WTC11 (cell line): ENCODE data around the gene TMEM272. TPM values are rescaled to one million over a fixed set of nuclear protein-coding genes. Genes with fewer than 3 reads are reported as not detected.

Experiments
- ATAC-seq: fragments of 200-7000 bp; cut with Tn5 transposase; 2 replicates; pipeline ENCODE4 v1.10.0; 2021; ENCODE audit warnings: mild to moderate bottlenecking, moderate library complexity
- CTCF ChIA-PET: fragments of 300-600 bp; sonication (Branson Sonifier 250); formaldehyde crosslinking; loops from one replicate; lab custom pipeline; 2021; ENCODE audit warnings: antibody characterized with exemption; lab: Charles Lee
- POLR2A ChIA-PET: fragments of 350-600 bp; sonication (Branson Sonifier 250); formaldehyde crosslinking; loops from one replicate; lab custom pipeline; 2021; ENCODE audit warnings: antibody characterized with exemption; lab: Charles Lee
- DNase-seq: peaks from one replicate; pipeline ENCODE4 v3.0.0; 2021; ENCODE audit warnings: low spot score
- H3K27ac Mint-ChIP-seq: 2 replicates; pipeline ENCODE4 v1.8.0; 2021; ENCODE audit warnings: mixed read lengths
- H3K27me3 Mint-ChIP-seq: 2 replicates; pipeline ENCODE4 v1.8.0; 2021; ENCODE audit warnings: low read depth, mild to moderate bottlenecking, moderate library complexity, mixed read lengths
- H3K36me3 Mint-ChIP-seq: 2 replicates; pipeline ENCODE4 v1.8.0; 2021; ENCODE audit warnings: mixed read lengths
- H3K4me1 Mint-ChIP-seq: 2 replicates; pipeline ENCODE4 v1.8.0; 2022; ENCODE audit warnings: mixed read lengths
- H3K4me3 Mint-ChIP-seq: 2 replicates; pipeline ENCODE4 v1.8.0; 2021; ENCODE audit warnings: mild to moderate bottlenecking, moderate library complexity, mixed read lengths
- H3K9me3 Mint-ChIP-seq: 2 replicates; pipeline ENCODE4 v1.8.0; 2021; ENCODE audit warnings: mixed read lengths
- CBFB ChIP-seq: sonication (generic); formaldehyde crosslinking; IDR thresholded peaks from 2 replicates; pipeline ENCODE4 v1.8.1; 2022; ENCODE audit warnings: mild to moderate bottlenecking, low read depth, missing genetic modification reagents
- CREM ChIP-seq: sonication (generic); formaldehyde crosslinking; IDR thresholded peaks from 2 replicates; pipeline ENCODE4 v1.8.1; 2022; ENCODE audit warnings: mild to moderate bottlenecking, missing genetic modification reagents, moderate library complexity
- FOXP1 ChIP-seq: sonication (generic); formaldehyde crosslinking; IDR thresholded peaks from 2 replicates; pipeline ENCODE4 v1.8.0; 2022; ENCODE audit warnings: missing genetic modification reagents, mild to moderate bottlenecking, moderate library complexity, borderline replicate concordance
- MXD4 ChIP-seq: fragments of 250-450 bp; sonication (Bioruptor Pico); IDR thresholded peaks from 2 replicates; pipeline ENCODE4 v1.8.0; 2021; ENCODE audit warnings: mild to moderate bottlenecking, moderate library complexity, borderline replicate concordance
- MYBL2 ChIP-seq: sonication (generic); formaldehyde crosslinking; IDR thresholded peaks from 2 replicates; pipeline ENCODE4 v1.8.1; 2023; ENCODE audit warnings: mild to moderate bottlenecking, moderate library complexity, missing genetic modification reagents
- NFATC4 ChIP-seq: fragments of 250-450 bp; sonication (Bioruptor Pico); IDR thresholded peaks from 2 replicates; pipeline ENCODE4 v1.9.0; 2021; ENCODE audit warnings: mild to moderate bottlenecking
- NR2C2 ChIP-seq: sonication (generic); formaldehyde crosslinking; IDR thresholded peaks from 2 replicates; pipeline ENCODE4 v1.8.0; 2022; ENCODE audit warnings: mild to moderate bottlenecking, missing genetic modification reagents
- RELA ChIP-seq: sonication (generic); formaldehyde crosslinking; IDR thresholded peaks from 2 replicates; pipeline ENCODE4 v1.8.1; 2022; ENCODE audit warnings: missing genetic modification reagents, mild to moderate bottlenecking, borderline replicate concordance
- SP1 ChIP-seq: sonication (generic); formaldehyde crosslinking; conservative IDR thresholded peaks from 2 replicates; pipeline ENCODE4 v1.8.1; 2022; ENCODE audit warnings: missing genetic modification reagents
- USF1 ChIP-seq: sonication (generic); formaldehyde crosslinking; IDR thresholded peaks from 2 replicates; pipeline ENCODE4 v1.8.0; 2022; ENCODE audit warnings: mild to moderate bottlenecking, missing genetic modification reagents
- ZMAT4 ChIP-seq: fragments of 250-450 bp; sonication (Bioruptor Pico); IDR thresholded peaks from 2 replicates; pipeline ENCODE4 v1.9.0; 2021; ENCODE audit warnings: mild to moderate bottlenecking
- ZNF121 ChIP-seq: sonication (generic); formaldehyde crosslinking; IDR thresholded peaks from 2 replicates; pipeline ENCODE4 v1.8.0; 2023; ENCODE audit warnings: missing genetic modification reagents
- ZNF219 ChIP-seq: sonication (generic); formaldehyde crosslinking; IDR thresholded peaks from 2 replicates; pipeline ENCODE4 v1.8.0; 2023; ENCODE audit warnings: missing genetic modification reagents, mild to moderate bottlenecking, borderline replicate concordance
- ZNF281 ChIP-seq: sonication (generic); formaldehyde crosslinking; IDR thresholded peaks from 2 replicates; pipeline ENCODE4 v1.8.0; 2023; ENCODE audit warnings: mild to moderate bottlenecking, missing genetic modification reagents
- ZNF317 ChIP-seq: sonication (generic); formaldehyde crosslinking; IDR thresholded peaks from 2 replicates; pipeline ENCODE4 v1.8.1; 2023; ENCODE audit warnings: low read depth, mild to moderate bottlenecking, moderate library complexity, missing genetic modification reagents, borderline replicate concordance
- ZNF416 ChIP-seq: fragments of 250-450 bp; sonication (Bioruptor Pico); IDR thresholded peaks from 2 replicates; pipeline ENCODE4 v1.9.0; 2021; ENCODE audit warnings: mild to moderate bottlenecking, inconsistent platforms
- ZNF671 ChIP-seq: fragments of 250-450 bp; sonication (Bioruptor Pico); IDR thresholded peaks from 2 replicates; pipeline ENCODE4 v1.8.0; 2021; ENCODE audit warnings: mild to moderate bottlenecking
- total RNA-seq: library from RNA; stranded (reverse); gene quantifications from 3 replicates; pipeline ENCODE4 v1.2.3, GENCODE V29; 2021
- TF ChIP-seq, protein P1 (sequence below): sonication (generic); formaldehyde crosslinking; IDR thresholded peaks from 2 replicates; pipeline ENCODE4 v1.8.1; 2022; ENCODE audit warnings: low read depth, mild to moderate bottlenecking, moderate library complexity, missing genetic modification reagents, borderline replicate concordance
- TF ChIP-seq, protein P2 (sequence below): sonication (generic); formaldehyde crosslinking; IDR thresholded peaks from 2 replicates; pipeline ENCODE4 v1.8.1; 2022; ENCODE audit warnings: missing genetic modification reagents, borderline replicate concordance
- TF ChIP-seq, protein P3 (sequence below): sonication (generic); formaldehyde crosslinking; IDR thresholded peaks from 2 replicates; pipeline ENCODE4 v1.8.1; 2023; ENCODE audit warnings: mild to moderate bottlenecking, missing genetic modification reagents, moderate library complexity
- TF ChIP-seq, protein P4 (sequence below): sonication (generic); formaldehyde crosslinking; IDR thresholded peaks from 2 replicates; pipeline ENCODE4 v1.8.0; 2022; ENCODE audit warnings: mild to moderate bottlenecking, missing genetic modification reagents
- TF ChIP-seq, protein P5 (sequence below): sonication (generic); formaldehyde crosslinking; IDR thresholded peaks from 2 replicates; pipeline ENCODE4 v1.8.1; 2023; ENCODE audit warnings: mild to moderate bottlenecking, missing genetic modification reagents, borderline replicate concordance

The TMEM272 gene
- total RNA-seq, 1 experiment from 2014 or later, result not detected

- TF ChIP-seq, protein P1, sequence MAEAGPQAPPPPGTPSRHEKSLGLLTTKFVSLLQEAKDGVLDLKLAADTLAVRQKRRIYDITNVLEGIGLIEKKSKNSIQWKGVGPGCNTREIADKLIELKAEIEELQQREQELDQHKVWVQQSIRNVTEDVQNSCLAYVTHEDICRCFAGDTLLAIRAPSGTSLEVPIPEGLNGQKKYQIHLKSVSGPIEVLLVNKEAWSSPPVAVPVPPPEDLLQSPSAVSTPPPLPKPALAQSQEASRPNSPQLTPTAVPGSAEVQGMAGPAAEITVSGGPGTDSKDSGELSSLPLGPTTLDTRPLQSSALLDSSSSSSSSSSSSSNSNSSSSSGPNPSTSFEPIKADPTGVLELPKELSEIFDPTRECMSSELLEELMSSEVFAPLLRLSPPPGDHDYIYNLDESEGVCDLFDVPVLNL, result no peak
- TF ChIP-seq ZNF281 (CRISPR knock-in tag), result no peak
These were observed 36.3 kb upstream of the TMEM272 start (continued) for GRCh38 chr13:51881296-51881695.

GRCh38 chr13:51879133-51879532 lies 34.2 kb upstream of the TMEM272 start:
- Mint-ChIP-seq H3K27me3 (peaks cover 5% of the 10 kb centered on the region), H3K36me3 (no peaks in the 10 kb centered on the region), H3K9me3 (peaks cover 3% of the 10 kb centered on the region), H3K27ac (no peak overlapping the region), H3K4me3 (no peak overlapping the region), H3K4me1 (no peaks in the 10 kb centered on the region)
- CTCF ChIA-PET, result no interaction called here
- no peak for TF ChIP-seq ZNF671 (CRISPR knock-in tag)
- TF ChIP-seq, protein P2, sequence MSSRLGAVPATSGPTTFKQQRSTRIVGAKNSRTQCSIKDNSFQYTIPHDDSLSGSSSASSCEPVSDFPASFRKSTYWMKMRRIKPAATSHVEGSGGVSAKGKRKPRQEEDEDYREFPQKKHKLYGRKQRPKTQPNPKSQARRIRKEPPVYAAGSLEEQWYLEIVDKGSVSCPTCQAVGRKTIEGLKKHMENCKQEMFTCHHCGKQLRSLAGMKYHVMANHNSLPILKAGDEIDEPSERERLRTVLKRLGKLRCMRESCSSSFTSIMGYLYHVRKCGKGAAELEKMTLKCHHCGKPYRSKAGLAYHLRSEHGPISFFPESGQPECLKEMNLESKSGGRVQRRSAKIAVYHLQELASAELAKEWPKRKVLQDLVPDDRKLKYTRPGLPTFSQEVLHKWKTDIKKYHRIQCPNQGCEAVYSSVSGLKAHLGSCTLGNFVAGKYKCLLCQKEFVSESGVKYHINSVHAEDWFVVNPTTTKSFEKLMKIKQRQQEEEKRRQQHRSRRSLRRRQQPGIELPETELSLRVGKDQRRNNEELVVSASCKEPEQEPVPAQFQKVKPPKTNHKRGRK, result no peak
- ATAC-seq (no peak), DNase-seq (no peak)
- POLR2A ChIA-PET, result no interaction called here

GRCh38 chr13:51874651-51875050 lies 29.7 kb upstream of the TMEM272 start:
- H3K4me1 Mint-ChIP-seq, result no peaks in the 10 kb centered on the region
- ChIA-PET CTCF (interaction anchor here (0.7 to 1.0 kb wide), 2 partner anchors 21 to 253 kb away, joined by 3 to 4 read pairs; no protein-coding TSS in a partner anchor), POLR2A (no interaction called here)
- ATAC-seq (no peak), DNase-seq (no peak)
- H3K9me3 Mint-ChIP-seq, result no peaks in the 10 kb centered on the region
- no peak overlapping the region for H3K4me3 Mint-ChIP-seq
- no peaks in the 10 kb centered on the region for H3K36me3 Mint-ChIP-seq
- TF ChIP-seq SP1 (no peak), CBFB (CRISPR knock-in tag) (no peak), NFATC4 (CRISPR knock-in tag) (no peak), FOXP1 (CRISPR knock-in tag) (no peak), NR2C2 (CRISPR knock-in tag) (no peak), ZMAT4 (CRISPR knock-in tag) (no peak), ZNF416 (CRISPR knock-in tag) (no peak), MYBL2 (CRISPR knock-in tag) (no peak), USF1 (CRISPR knock-in tag) (no peak), RELA (no peak), ZNF121 (CRISPR knock-in tag) (no peak), CREM (no peak), ZNF317 (no peak), MXD4 (CRISPR knock-in tag) (no peak), ZNF219 (no peak)
- TF ChIP-seq, protein P3, sequence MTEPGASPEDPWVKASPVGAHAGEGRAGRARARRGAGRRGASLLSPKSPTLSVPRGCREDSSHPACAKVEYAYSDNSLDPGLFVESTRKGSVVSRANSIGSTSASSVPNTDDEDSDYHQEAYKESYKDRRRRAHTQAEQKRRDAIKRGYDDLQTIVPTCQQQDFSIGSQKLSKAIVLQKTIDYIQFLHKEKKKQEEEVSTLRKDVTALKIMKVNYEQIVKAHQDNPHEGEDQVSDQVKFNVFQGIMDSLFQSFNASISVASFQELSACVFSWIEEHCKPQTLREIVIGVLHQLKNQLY (CRISPR knock-in tag), result no peak
- TF ChIP-seq, protein P4, sequence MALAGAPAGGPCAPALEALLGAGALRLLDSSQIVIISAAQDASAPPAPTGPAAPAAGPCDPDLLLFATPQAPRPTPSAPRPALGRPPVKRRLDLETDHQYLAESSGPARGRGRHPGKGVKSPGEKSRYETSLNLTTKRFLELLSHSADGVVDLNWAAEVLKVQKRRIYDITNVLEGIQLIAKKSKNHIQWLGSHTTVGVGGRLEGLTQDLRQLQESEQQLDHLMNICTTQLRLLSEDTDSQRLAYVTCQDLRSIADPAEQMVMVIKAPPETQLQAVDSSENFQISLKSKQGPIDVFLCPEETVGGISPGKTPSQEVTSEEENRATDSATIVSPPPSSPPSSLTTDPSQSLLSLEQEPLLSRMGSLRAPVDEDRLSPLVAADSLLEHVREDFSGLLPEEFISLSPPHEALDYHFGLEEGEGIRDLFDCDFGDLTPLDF, result no peak
- TF ChIP-seq, protein P5, sequence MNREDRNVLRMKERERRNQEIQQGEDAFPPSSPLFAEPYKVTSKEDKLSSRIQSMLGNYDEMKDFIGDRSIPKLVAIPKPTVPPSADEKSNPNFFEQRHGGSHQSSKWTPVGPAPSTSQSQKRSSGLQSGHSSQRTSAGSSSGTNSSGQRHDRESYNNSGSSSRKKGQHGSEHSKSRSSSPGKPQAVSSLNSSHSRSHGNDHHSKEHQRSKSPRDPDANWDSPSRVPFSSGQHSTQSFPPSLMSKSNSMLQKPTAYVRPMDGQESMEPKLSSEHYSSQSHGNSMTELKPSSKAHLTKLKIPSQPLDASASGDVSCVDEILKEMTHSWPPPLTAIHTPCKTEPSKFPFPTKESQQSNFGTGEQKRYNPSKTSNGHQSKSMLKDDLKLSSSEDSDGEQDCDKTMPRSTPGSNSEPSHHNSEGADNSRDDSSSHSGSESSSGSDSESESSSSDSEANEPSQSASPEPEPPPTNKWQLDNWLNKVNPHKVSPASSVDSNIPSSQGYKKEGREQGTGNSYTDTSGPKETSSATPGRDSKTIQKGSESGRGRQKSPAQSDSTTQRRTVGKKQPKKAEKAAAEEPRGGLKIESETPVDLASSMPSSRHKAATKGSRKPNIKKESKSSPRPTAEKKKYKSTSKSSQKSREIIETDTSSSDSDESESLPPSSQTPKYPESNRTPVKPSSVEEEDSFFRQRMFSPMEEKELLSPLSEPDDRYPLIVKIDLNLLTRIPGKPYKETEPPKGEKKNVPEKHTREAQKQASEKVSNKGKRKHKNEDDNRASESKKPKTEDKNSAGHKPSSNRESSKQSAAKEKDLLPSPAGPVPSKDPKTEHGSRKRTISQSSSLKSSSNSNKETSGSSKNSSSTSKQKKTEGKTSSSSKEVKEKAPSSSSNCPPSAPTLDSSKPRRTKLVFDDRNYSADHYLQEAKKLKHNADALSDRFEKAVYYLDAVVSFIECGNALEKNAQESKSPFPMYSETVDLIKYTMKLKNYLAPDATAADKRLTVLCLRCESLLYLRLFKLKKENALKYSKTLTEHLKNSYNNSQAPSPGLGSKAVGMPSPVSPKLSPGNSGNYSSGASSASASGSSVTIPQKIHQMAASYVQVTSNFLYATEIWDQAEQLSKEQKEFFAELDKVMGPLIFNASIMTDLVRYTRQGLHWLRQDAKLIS (CRISPR knock-in tag), result no peak
- no peak overlapping the region for H3K27ac Mint-ChIP-seq
- peaks cover 5% of the 10 kb centered on the region for H3K27me3 Mint-ChIP-seq
